Stimulated activated CD8-positive, alpha-beta memory T cell treated with anti-CD3 and anti-CD28 coated beads, Interleukin-15, amount 100 ng/mL, for 4 hours (primary cell): Measurements from ENCODE around the gene MOB3C.

Experiments
- DNase-seq, 2 donors: peaks; one replicate each; pipeline ENCODE4 v3.0.0-alpha.2; 2020; ENCODE audit warnings: low read depth in 2 of 2

MOB3C gene

GRCh38 chr1:46638921-46639320 lies 22.3 kb upstream of the MOB3C start:
- no peak for DNase-seq

- DNase-seq = no peak
Measured at GRCh38 chr1:46637444-46638083, 21.0 kb upstream of the MOB3C start.

GRCh38 chr1:46635205-46635604 lies 18.6 kb upstream of the MOB3C start:
- DNase-seq = no peak

GRCh38 chr1:46630719-46631118 lies 14.1 kb upstream of the MOB3C start:
- DNase-seq = no peak

GRCh38 chr1:46623743-46624644 lies 7.4 kb upstream of the MOB3C start:
- DNase-seq = no peak

GRCh38 chr1:46622344-46622743 lies 5.7 kb upstream of the MOB3C start:
- no peak for DNase-seq

- DNase-seq = no peak
Measured at GRCh38 chr1:46621930-46622329, 5.3 kb upstream of the MOB3C start.

GRCh38 chr1:46619656-46620258 lies 3.1 kb upstream of the MOB3C start:
- no peak for DNase-seq

GRCh38 chr1:46618754-46619415 lies 2.3 kb upstream of the MOB3C start:
- no peak for DNase-seq

GRCh38 chr1:46617833-46618232 lies 1.2 kb upstream of the MOB3C start:
- DNase-seq = no peak

- no peak for DNase-seq
Measured at GRCh38 chr1:46617108-46617800, 643 bp upstream of the MOB3C start.

GRCh38 chr1:46615735-46616134 lies 876 bp downstream of the MOB3C start:
- no peak for DNase-seq

GRCh38 chr1:46615088-46615487 lies 1.5 kb downstream of the MOB3C start:
- no peak for DNase-seq

GRCh38 chr1:46614604-46614984 lies 2.0 kb downstream of the MOB3C start:
- DNase-seq = no peak

- DNase-seq = no peak
Measured at GRCh38 chr1:46613661-46614603, 2.7 kb downstream of the MOB3C start.

GRCh38 chr1:46612937-46613660 lies 3.5 kb downstream of the MOB3C start:
- DNase-seq = no peak

GRCh38 chr1:46611691-46612221 lies 4.9 kb downstream of the MOB3C start:
- no peak for DNase-seq

GRCh38 chr1:46607345-46608130 lies 9.1 kb downstream of the MOB3C start:
- no peak for DNase-seq
